ENCODE measurements around the gene GLRX. TPM values are rescaled to one million over a fixed set of nuclear protein-coding genes. Genes with fewer than 3 reads are reported as not detected.
A peak's percentile ranks its signal among the peaks of the same experiment; 100 is the strongest.
"Not testable (repeated sequence)": the region's sequence is repeated elsewhere in the genome, so short reads cannot be mapped to it uniquely, and the experiment has no call there.

Gene GLRX
- total and polyA plus RNA-seq, 5 experiments from 2014 or later, result 110 to 232 (median 133) TPM

GRCh38 chr5:95837492-95837891, 15.0 kb upstream of the GLRX start:
- H3K27ac Mint-ChIP-seq, result peak overlapping the region in 8 of 10 donors; percentile 0 to 98 (median 61)
- ATAC-seq (no peak), DNase-seq (no peak)
- no peaks in the 10 kb centered on the region for H3K9me3 Mint-ChIP-seq
- peak overlapping the region in 1 of 10 donors; percentile 46 for H3K4me3 Mint-ChIP-seq
- peaks cover 28 to 72% (median 60%) of the 10 kb centered on the region in 4 donors for H3K4me1 Mint-ChIP-seq
- POLR2A ChIA-PET, result interaction anchor here (0.6 to 9.1 kb wide), 5 partner anchors 17 to 960 kb away, joined by 3 to 250 read pairs (median 5); partner anchors contain the start of gene GLRX
- H3K36me3 Mint-ChIP-seq, result no peaks in the 10 kb centered on the region
- H3K27me3 Mint-ChIP-seq, result no peaks in the 10 kb centered on the region

DNA sequence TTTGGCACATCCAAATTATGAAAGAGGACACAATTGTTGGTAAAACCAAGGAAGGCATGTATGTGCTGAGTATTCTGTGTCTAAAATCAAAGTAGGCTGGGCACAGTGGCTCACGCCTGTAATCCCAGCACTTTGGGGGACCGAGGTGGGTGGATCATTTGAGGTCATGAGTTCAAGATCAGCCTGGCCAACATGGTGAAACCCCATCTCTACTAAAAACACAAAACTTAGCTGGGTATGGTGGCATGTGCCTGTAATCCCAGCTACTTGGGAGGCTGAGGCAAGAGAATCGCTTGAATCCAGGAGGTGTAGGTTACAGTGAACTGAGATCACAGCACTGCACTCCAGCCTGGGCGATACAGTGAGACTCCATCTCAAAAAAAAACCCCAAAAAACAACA, 14.4 kb upstream of the GLRX start:
- POLR2A ChIA-PET, result interaction anchor here (1.1 to 9.1 kb wide), 4 partner anchors 16 to 51 kb away, joined by 3 to 250 read pairs (median 8); partner anchors contain the start of gene GLRX
- not testable (repeated sequence) for H3K27me3 Mint-ChIP-seq, H3K9me3 Mint-ChIP-seq, ATAC-seq, H3K36me3 Mint-ChIP-seq, DNase-seq
- peak overlapping the region in 8 of 10 donors; percentile 35 to 96 (median 89) for H3K4me3 Mint-ChIP-seq
- H3K27ac Mint-ChIP-seq, result peak overlapping the region in 9 of 10 donors; percentile 55 to 98 (median 87)
- H3K4me1 Mint-ChIP-seq, result peaks cover 30 to 72% (median 62%) of the 10 kb centered on the region in 4 donors

DNA sequence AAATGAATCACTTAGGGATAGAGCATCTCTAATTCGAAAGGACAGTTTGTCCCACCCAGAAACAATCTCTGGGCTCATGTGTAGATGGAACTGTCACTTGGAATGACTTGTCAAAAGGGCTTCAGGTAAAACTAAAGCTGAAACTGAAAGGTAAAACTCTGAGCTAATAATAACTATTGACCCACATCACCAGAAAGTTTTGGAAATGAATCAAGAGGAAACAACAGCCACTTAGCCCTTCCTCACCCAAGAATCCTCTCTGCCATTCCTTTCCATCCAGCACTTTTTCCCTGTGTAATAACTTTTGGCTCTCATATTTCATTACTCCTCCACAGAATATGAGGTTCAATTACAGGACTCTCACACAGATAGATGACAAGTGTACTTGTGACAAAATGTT, 14.0 kb upstream of the GLRX start:
- no peaks in the 10 kb centered on the region for H3K9me3 Mint-ChIP-seq
- H3K27ac Mint-ChIP-seq, result peak overlapping the region in 8 of 10 donors; percentile 68 to 98 (median 93)
- peaks cover 33 to 71% (median 66%) of the 10 kb centered on the region in 4 donors for H3K4me1 Mint-ChIP-seq
- no peaks in the 10 kb centered on the region for H3K27me3 Mint-ChIP-seq
- DNase-seq (no peak), ATAC-seq (no peak)
- POLR2A ChIA-PET, result interaction anchor here (2.9 to 9.1 kb wide), 2 partner anchors 16 to 27 kb away, joined by 12 to 250 read pairs; partner anchors contain the start of gene GLRX
- H3K36me3 Mint-ChIP-seq, result no peaks in the 10 kb centered on the region
- H3K4me3 Mint-ChIP-seq, result peak overlapping the region in 9 of 10 donors; percentile 35 to 96 (median 91)

DNA sequence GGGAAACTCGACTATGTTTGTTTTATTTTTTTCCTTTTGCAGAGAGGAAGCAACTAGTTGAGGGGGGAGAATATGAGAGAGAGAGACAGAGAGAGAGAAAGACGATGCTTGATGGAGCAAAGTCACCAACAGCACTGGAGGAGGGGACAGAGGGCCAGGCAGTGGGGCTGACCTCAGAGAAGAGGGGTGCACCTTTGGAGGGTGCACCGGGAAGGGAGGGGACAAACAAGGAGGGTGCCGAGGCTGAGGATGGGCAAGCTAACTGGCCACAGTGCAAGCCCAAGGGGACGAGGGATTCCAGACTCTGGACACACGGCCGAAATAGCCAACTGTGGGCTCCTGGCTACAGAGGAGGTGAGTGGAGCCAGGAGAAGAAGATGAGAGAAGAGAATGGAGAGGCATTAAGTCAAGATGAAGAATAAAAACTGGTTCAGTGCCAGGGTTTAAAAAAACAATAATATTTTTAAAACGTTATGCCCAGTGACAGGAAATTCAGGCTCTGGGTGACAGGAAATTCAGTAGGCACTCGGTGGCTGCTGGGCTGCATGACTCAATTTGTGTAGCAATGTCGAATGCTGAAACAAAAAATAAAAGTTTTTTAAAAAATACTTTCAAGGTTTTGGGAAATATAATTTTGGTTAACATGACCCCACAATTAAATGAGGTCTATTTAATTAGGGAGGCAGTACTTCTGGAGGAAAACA, 13.3 kb upstream of the GLRX start:
- no peaks in the 10 kb centered on the region for H3K27me3 Mint-ChIP-seq
- H3K9me3 Mint-ChIP-seq, result no peaks in the 10 kb centered on the region
- peak overlapping the region; percentile 86 to 96 (median 91) for H3K4me3 Mint-ChIP-seq
- ATAC-seq (peak; percentile 19 to 36), DNase-seq (peak in 3 of 10 donors; percentile 31 to 35 (median 32))
- no peaks in the 10 kb centered on the region for H3K36me3 Mint-ChIP-seq
- POLR2A ChIA-PET, result interaction anchor here (0.6 to 9.1 kb wide), 6 partner anchors 8 to 825 kb away, joined by 5 to 250 read pairs (median 16); partner anchors contain the start of gene GLRX
- H3K4me1 Mint-ChIP-seq, result peaks cover 33 to 67% (median 63%) of the 10 kb centered on the region in 4 donors
- peak overlapping the region; percentile 87 to 98 (median 95) for H3K27ac Mint-ChIP-seq

GRCh38 chr5:95832664-95833063, 10.1 kb upstream of the GLRX start:
- H3K9me3 Mint-ChIP-seq, result no peaks in the 10 kb centered on the region
- H3K4me1 Mint-ChIP-seq, result peaks cover 31 to 59% (median 52%) of the 10 kb centered on the region in 4 donors
- ATAC-seq, result no peak
- H3K27me3 Mint-ChIP-seq, result no peaks in the 10 kb centered on the region
- H3K27ac Mint-ChIP-seq, result peak overlapping the region in 8 of 10 donors; percentile 51 to 98 (median 69)
- no peak for DNase-seq
- POLR2A ChIA-PET, result interaction anchor here (0.9 to 2.7 kb wide), 3 partner anchors 10 to 17 kb away, joined by 3 to 20 read pairs (median 5); partner anchors contain the start of gene GLRX
- H3K4me3 Mint-ChIP-seq, result peak overlapping the region in 8 of 10 donors; percentile 18 to 91 (median 58)
- H3K36me3 Mint-ChIP-seq, result no peaks in the 10 kb centered on the region

- H3K27me3 Mint-ChIP-seq, result no peaks in the 10 kb centered on the region
- no peak overlapping the region for H3K4me3 Mint-ChIP-seq
- POLR2A ChIA-PET, result interaction anchor here (1.4 to 2.7 kb wide), 3 partner anchors 7 to 13 kb away, joined by 3 to 20 read pairs (median 5); partner anchors contain the start of gene GLRX
- H3K36me3 Mint-ChIP-seq, result no peaks in the 10 kb centered on the region
- H3K27ac Mint-ChIP-seq, result peak overlapping the region in 2 of 10 donors; percentile 13 to 29
- ATAC-seq (no peak), DNase-seq (no peak)
- H3K9me3 Mint-ChIP-seq, result no peaks in the 10 kb centered on the region
- H3K4me1 Mint-ChIP-seq, result peaks cover 35 to 55% (median 48%) of the 10 kb centered on the region in 4 donors
These were observed 7.7 kb upstream of the GLRX start for GRCh38 chr5:95830226-95830625.

GRCh38 chr5:95827892-95828246, 5.3 kb upstream of the GLRX start:
- H3K27ac Mint-ChIP-seq, result peak overlapping the region in 5 of 10 donors; percentile 3 to 77 (median 44)
- no peak overlapping the region for H3K4me3 Mint-ChIP-seq

DNA sequence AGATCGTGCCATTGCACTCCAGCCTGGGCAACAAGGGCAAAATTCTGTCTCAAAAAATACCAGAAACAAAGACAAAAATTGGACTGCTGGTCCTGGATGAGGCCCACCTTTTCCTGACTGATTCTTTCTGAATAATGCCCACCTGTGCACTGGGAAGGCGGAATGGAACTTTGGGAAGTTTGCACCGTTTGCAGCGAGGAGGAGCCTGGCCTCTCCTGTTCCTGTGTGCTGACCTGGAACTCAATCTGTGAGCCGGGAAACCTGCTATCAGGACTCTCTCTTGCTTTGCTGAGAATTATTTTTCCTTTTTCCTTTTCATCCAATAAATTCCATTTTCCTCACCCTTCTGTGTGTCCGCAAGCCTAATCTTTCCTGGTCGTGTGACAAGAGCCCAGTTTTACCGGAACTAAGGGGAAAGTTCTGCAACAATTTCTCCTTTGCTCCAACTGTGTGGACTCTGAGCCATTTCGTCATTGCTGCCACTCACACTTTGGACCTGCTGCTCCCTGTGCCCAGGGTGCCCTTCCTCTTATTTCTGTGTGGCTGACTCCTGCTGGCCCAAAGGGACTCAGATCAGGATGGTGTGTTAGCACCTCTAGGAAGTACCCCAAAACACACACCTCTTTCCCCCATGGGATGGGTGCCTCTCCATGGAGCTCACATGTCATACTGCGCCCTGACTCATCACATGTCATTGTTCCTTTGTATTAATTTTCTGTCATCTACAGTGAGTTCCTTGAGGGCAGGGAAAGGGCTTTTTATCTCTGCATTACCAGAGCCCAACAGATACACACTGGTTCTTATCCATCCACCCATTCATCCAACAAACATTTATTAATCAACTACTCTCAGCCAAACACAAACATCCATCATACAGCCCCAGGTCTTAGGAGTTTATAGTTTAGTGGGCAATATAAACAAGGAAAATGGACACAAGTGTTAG, 4.7 kb upstream of the GLRX start:
- POLR2A ChIA-PET, result interaction anchor here (1.6 to 13.2 kb wide), 2 partner anchors 11 to 19 kb away, joined by 4 to 190 read pairs; no protein-coding TSS in a partner anchor
- Mint-ChIP-seq H3K27ac (peak overlapping the region in 7 of 10 donors; percentile 3 to 77 (median 44)), H3K4me3 (no peak overlapping the region)

More at GRCh38 chr5:95827892-95828246, 5.3 kb upstream of the GLRX start:
- Mint-ChIP-seq H3K4me1 (peaks cover 35 to 58% (median 52%) of the 10 kb centered on the region in 4 donors), H3K27me3 (no peaks in the 10 kb centered on the region), H3K9me3 (no peaks in the 10 kb centered on the region), H3K36me3 (no peaks in the 10 kb centered on the region)
- POLR2A ChIA-PET, result interaction anchor here (0.6 to 0.9 kb wide), 2 partner anchors 7 to 16 kb away, joined by 3 to 7 read pairs; no protein-coding TSS in a partner anchor
- DNase-seq (no peak), ATAC-seq (no peak)

DNA sequence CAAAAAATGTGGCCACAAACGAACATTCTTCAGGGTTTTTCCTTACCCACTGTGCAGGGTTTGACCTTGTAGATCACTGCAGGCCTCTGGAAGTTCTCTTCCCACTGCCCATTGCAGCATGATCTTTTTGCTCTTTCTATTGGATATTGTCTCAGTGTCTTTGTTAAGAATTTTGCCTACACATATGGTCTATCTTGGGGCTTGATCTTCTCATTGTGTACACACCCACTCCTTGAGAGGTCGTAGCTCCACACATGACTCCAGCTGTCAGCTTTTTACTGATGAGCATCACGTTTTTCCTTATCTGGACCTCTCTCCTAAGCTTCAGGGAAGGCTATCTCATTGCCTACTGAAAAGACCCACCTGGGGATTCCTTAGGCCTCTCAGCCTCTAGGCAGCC, 3.0 kb upstream of the GLRX start:
- POLR2A ChIA-PET, result interaction anchor here (0.6 to 13.2 kb wide), 5 partner anchors 9 to 44 kb away, joined by 3 to 250 read pairs (median 8); no protein-coding TSS in a partner anchor
- H3K4me3 Mint-ChIP-seq, result peak overlapping the region in 9 of 10 donors; percentile 6 to 79 (median 63)
- DNase-seq (no peak), ATAC-seq (no peak)
- no peaks in the 10 kb centered on the region for H3K36me3 Mint-ChIP-seq
- H3K4me1 Mint-ChIP-seq, result peaks cover 31 to 53% (median 51%) of the 10 kb centered on the region in 4 donors
- no peaks in the 10 kb centered on the region for H3K27me3 Mint-ChIP-seq
- no peaks in the 10 kb centered on the region for H3K9me3 Mint-ChIP-seq
- peak overlapping the region; percentile 42 to 97 (median 92) for H3K27ac Mint-ChIP-seq

More for the DNA sequence above, 4.7 kb upstream of the GLRX start:
- ATAC-seq (no peak), DNase-seq (no peak)
- H3K27me3 Mint-ChIP-seq, result no peaks in the 10 kb centered on the region
- peaks cover 32 to 54% (median 47%) of the 10 kb centered on the region in 4 donors for H3K4me1 Mint-ChIP-seq
- no peaks in the 10 kb centered on the region for H3K9me3 Mint-ChIP-seq
- H3K36me3 Mint-ChIP-seq, result no peaks in the 10 kb centered on the region

- ATAC-seq (peak; percentile 1 to 2), DNase-seq (no peak)
- Mint-ChIP-seq H3K36me3 (no peaks in the 10 kb centered on the region), H3K9me3 (no peaks in the 10 kb centered on the region), H3K27ac (peak overlapping the region; percentile 74 to 97 (median 95)), H3K4me1 (peaks cover 31 to 59% (median 52%) of the 10 kb centered on the region in 4 donors), H3K27me3 (no peaks in the 10 kb centered on the region), H3K4me3 (peak overlapping the region; percentile 89 to 99 (median 98))
- POLR2A ChIA-PET, result interaction anchor here (0.6 to 13.2 kb wide), 6 partner anchors 7 to 984 kb away, joined by 3 to 250 read pairs (median 14); no protein-coding TSS in a partner anchor
These were observed 2.2 kb upstream of the GLRX start for GRCh38 chr5:95824747-95825146.

GRCh38 chr5:95823738-95824609, 1.4 kb upstream of the GLRX start:
- Mint-ChIP-seq H3K36me3 (peaks cover 0 to 3% (median 0%) of the 10 kb centered on the region in 3 donors), H3K27ac (peak overlapping the region; percentile 74 to 97 (median 95)), H3K27me3 (no peaks in the 10 kb centered on the region), H3K9me3 (no peaks in the 10 kb centered on the region), H3K4me3 (peak overlapping the region; percentile 89 to 99 (median 98)), H3K4me1 (peaks cover 32 to 66% (median 60%) of the 10 kb centered on the region in 4 donors)
- peak in 9 of 10 donors; percentile 55 to 86 (median 65) for DNase-seq
- POLR2A ChIA-PET, result interaction anchor here (0.8 to 13.2 kb wide), 10 partner anchors 8 to 985 kb away, joined by 3 to 250 read pairs (median 8); no protein-coding TSS in a partner anchor
- peak; percentile 81 to 90 for ATAC-seq
